NCI-H1436 (cell line): Measurements from ENCODE around the gene TMEM145.

Experiments used
- DNase-seq: peaks from one replicate; lab custom pipeline; 2025; lab: John Stamatoyannopoulos, UW

The TMEM145 gene

DNA sequence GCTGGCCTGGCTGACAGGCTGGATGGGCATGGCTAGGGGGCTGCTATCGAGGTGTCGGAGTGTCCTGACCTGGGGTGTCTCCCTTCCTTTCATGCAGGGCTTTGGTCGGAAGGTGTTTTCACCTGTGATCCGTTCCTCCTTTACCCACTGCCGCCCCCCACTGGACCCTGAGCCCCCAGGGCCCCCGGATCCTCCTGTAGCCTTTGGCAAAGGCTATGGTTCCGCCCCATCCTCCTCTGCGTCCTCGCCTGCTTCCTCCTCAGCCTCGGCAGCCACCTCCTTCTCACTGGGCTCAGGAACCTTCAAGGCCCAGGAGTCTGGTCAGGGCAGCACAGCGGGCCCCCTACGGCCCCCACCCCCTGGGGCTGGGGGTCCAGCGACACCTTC, 23.0 kb upstream of the TMEM145 start:
- no peak for DNase-seq

- DNase-seq = no peak
These were observed 22.3 kb upstream of the TMEM145 start for GRCh38 chr19:42290523-42291434.

GRCh38 chr19:42291435-42291810, 21.7 kb upstream of the TMEM145 start:
- DNase-seq = no peak

GRCh38 chr19:42292042-42292960, 20.8 kb upstream of the TMEM145 start:
- DNase-seq = no peak

DNA sequence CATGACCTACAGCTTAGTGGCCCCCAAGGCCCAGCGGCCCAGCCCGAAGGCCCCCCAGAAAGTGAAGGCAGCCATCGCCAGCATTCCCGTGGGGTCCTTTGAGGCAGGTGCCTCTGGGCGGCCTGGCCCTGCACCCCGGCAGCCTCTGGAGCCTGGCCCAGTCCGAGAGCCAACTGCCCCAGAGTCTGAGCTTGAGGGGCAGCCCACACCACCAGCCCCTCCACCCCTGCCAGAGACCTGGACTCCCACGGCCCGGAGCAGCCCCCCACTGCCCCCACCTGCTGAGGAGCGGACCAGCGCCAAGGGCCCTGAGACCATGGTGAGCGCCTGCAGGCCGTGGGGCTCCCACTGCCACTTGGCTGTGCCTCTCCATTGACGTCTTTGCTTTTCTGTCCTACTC, 20.1 kb upstream of the TMEM145 start:
- DNase-seq = no peak

- DNase-seq = no peak
These were observed 19.6 kb upstream of the TMEM145 start for GRCh38 chr19:42293540-42293939.

GRCh38 chr19:42293948-42294347, 19.2 kb upstream of the TMEM145 start:
- no peak for DNase-seq

GRCh38 chr19:42294471-42295137, 18.5 kb upstream of the TMEM145 start:
- DNase-seq = no peak

- DNase-seq = no peak
These were observed 17.8 kb upstream of the TMEM145 start for GRCh38 chr19:42295342-42295741.

DNA sequence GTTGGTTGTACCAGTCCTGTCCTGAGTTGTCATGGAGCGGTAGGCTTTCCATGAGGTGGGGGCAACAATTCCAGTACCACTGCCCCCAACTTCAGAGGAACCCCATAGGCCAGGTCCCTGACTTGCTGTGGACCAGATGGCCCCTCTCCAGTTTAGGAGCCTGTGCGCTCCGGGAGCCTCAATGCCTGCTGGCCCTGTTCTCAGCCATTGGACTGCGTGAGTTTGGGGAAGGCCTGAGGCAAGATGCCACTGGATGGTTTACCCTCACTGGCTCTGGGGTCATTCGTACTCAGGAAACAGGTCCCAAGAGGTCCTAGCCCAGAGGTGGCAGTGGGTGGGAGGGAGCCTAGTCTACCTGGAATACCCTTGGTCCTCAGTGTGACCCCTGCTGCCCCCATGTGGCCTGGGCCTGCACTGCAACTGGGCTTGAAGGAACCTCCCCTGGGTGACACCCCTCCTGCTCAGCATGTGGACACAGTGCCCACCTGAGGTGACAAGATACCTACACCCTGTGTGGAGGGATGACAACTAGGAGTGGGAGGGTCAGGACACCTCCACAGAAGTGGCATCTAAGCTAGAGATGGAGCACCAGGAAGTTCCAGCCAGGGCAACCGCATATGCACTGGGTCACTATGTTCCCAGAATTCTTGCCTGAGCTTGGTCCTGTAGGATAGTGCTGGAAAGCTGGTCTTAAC, 17.1 kb upstream of the TMEM145 start:
- DNase-seq = peak; percentile 55

DNA sequence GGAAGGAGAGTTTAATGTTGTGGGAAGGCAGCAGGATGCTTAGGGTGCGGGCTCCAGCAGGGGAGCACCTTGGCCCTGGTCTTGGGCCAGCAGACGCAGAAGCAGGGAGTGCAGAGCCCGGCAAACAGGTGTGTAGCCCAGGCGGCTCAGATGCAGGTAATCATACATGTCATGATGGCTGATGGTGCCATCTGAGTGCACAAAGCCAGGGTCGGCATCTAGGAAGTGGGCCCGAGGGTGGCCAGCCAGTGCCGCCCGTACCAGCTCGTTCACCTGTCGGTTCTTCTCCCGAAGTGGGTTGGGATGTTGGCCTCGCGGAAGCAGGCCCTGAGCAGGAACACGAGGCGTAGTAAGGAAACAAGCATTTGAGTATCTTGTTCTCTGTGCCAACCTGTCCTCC, 16.1 kb upstream of the TMEM145 start:
- no peak for DNase-seq

- DNase-seq = no peak
These were observed 11.4 kb upstream of the TMEM145 start, which contains the start of gene PRR19 for GRCh38 chr19:42301646-42302203. TSS of gene PRR19 (plus strand) at chr19:42302132. CDS start at chr19:42309585, 7,453 bp downstream.

GRCh38 chr19:42303101-42303464, 10.0 kb upstream of the TMEM145 start:
- no peak for DNase-seq

DNA sequence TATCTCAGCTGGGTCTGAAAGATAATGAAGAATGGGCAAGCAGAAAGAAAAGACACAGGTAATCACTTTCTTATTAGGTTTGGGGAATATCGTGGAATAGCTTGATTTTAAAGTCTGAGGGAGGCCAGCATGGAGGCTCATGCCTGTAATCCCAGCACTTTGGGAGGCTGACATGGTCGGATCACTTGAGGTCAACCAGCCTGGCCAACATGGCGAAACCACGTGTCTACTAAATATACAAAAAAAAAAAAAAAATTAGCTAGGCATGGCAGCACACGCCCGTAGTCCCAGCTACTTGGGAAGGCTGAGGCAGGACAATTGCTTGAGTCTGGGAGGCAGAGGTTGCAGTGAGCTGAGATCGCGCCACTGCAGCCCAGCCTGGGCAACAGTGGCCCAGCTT, 9.2 kb upstream of the TMEM145 start:
- DNase-seq = no peak

DNA sequence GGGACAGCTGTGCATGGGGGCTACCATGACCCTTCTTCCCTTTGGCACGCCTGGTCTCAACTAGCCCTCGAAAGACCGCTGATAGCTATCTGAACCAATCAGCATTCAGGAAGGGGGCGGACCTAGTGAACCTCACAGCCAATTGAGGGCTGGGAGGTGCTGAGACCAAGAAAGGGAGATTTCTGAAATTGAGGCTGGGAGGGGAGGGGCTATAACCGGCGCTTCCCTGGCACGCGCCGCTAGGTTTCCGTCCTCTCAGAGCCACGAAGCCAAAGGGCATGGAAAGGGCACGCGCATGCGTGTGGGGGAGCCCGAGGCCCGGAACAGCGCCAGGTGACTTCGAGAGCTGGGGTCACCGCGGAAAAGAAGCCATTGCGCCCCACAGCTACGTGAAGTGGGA, 6.5 kb upstream of the TMEM145 start:
- no peak for DNase-seq

- no peak for DNase-seq
These were observed 3.4 kb upstream of the TMEM145 start for GRCh38 chr19:42309686-42310085.

GRCh38 chr19:42311657-42312056, 1.5 kb upstream of the TMEM145 start:
- no peak for DNase-seq

DNA sequence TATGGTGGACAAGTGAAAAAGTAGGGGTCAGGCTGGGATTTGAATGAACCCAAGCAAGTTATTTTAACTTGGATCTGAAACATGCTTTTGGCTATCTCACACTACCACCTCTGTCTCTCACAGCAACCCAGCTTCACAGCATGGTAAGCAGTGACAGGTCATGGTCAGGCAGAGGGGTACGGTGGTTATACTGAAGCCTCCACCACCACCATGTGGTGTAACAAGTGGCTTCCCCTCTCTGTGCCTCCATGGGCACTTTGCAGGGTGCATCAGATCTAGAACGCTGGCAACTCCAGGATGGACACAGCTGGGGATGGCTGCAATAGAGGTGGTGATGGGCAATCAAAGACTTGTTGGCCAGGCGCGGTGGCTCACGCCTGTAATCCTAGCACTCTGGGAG, 739 bp upstream of the TMEM145 start:
- DNase-seq = no peak

GRCh38 chr19:42313840-42314755, 989 bp downstream of the TMEM145 start:
- DNase-seq = no peak

GRCh38 chr19:42315024-42315423, 1.9 kb downstream of the TMEM145 start:
- no peak for DNase-seq
